Adipose tissue (tissue), 3 donors: ENCODE measurements around the gene SLC2A9. TPM values are rescaled to one million over a fixed set of nuclear protein-coding genes. Genes with fewer than 3 reads are reported as not detected.

ENCODE experiments used
- H3K27ac ChIP-seq: one replicate; pipeline ENCODE4 v1.5.1; 2013; ENCODE audit warnings: low read depth, low read length
- WGBS, 3 donors: extraction: QIAGEN DNeasy Blood & Tissue Kit; methylation state at CpG; one replicate each; pipeline ENCODE4 v1.1.7; 2013; 5-methylcytosine and 5-hydroxymethylcytosine counted together
- polyA plus RNA-seq, 3 donors: library from polyadenylated mRNA; stranded (reverse); fragments of 200-250 nt; gene quantifications; one replicate each; pipeline ENCODE4 v1.2.3, GENCODE V29; 2013
- donor health status: healthy with polysubstance abuse.
- donor health status: Bipolar disorder and iron deficiency.
- donor health status: healthy.

SLC2A9 gene
- polyA plus RNA-seq, 3 donors = 2.0 to 6.5 (median 2.5) TPM

- WGBS, 3 donors = 58 to 66% (median 59%) methylated on average over 7 of the region's 7 CpGs
- no peak overlapping the region for H3K27ac ChIP-seq
Observed at GRCh38 chr4:10007793-10008608, 13.3 kb downstream of the SLC2A9 start.

- WGBS, 3 donors = 79 to 89% (median 87%) methylated on average over 1 of the region's 1 CpG
- no peak overlapping the region for H3K27ac ChIP-seq
Observed at GRCh38 chr4:10007436-10007740, 13.9 kb downstream of the SLC2A9 start.

DNA sequence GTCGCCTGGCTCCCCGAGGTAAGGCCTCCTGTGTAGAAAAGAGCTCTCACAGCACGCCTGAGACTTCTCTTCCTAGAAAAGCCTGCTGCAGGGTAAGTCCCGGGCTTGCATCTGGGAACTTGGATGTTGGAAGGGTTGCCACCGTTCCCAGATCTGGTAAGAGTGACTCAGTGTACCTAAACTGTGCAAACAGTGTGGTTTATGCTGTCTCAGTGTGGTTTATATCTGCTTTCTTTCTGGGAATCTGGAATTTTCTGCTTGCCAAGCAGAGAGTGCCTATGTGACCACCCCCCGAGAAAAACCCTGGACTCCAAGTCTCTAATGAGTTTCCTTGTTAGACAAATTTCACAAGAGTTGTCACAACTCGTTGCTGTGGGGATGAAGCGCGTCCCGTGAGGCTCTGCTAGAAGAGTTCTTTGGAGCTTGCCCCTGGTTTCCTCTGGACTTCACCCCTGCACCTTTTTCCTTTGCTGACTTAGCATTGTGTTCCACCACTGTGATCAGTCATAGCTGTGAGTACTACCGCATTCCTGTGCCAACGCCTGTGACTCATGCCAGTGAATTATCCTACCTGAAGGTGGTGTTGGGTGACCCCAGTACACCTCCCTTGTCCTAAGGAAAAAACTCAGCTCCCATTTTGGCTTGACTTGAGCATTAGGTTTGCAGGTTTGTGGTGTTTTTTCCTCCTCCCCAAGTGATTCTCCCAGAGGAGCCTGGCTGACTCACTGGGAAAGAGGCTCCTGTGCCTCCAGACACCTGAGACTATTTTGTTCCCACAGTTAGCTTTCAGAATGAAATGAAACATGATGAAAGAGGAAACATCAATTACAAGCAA is 14.5 kb downstream of the SLC2A9 start:
- no peak overlapping the region for H3K27ac ChIP-seq
- 34 to 58% (median 41%) methylated on average over 12 of the region's 12 CpGs for WGBS, 3 donors

DNA sequence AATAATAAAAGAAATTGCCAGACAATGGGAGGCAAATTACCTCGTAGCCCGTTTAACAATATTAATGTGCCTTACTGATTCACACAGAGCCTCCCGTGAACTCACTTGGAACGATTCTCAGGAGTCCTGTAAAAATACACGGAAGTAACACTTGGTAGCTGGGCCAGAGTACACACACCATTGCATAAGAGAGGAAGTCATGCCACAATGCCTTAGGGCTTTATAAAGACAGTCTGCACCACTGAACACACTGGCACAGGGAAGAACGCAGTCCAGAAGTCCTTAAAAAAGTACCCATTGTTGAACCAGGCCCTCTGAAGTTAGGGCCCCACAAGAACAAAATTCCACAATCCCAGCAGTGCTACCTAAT is 15.1 kb downstream of the SLC2A9 start:
- WGBS, 3 donors = 4 to 18% (median 9%) methylated on average over 6 of the region's 6 CpGs

GRCh38 chr4:10005632-10006031 is 15.7 kb downstream of the SLC2A9 start:
- WGBS, 3 donors = 44 to 77% (median 62%) methylated on average over 4 of the region's 4 CpGs
- no peak overlapping the region for H3K27ac ChIP-seq

More for the DNA sequence above, 15.1 kb downstream of the SLC2A9 start:
- no peak overlapping the region for H3K27ac ChIP-seq

DNA sequence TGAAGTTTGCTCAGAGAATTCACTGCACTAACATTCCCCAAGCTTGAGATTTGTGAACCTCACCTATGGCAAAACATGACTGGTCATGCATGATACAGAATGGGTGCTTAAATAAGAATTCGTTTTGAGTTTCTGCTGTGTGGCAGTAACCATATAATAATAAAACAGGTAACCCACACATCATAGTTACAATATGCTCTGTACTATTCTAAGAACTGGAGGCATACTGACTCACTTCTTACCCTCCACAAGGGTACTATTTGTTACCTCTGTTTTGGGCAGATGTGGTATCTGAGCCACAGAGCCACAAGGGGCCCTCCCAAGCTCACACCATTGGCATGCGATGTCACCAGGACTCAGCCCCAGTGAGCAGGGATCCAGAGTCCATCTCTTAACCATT is 17.6 kb downstream of the SLC2A9 start:
- 88 to 94% (median 91%) methylated on average over 2 of the region's 2 CpGs for WGBS, 3 donors

DNA sequence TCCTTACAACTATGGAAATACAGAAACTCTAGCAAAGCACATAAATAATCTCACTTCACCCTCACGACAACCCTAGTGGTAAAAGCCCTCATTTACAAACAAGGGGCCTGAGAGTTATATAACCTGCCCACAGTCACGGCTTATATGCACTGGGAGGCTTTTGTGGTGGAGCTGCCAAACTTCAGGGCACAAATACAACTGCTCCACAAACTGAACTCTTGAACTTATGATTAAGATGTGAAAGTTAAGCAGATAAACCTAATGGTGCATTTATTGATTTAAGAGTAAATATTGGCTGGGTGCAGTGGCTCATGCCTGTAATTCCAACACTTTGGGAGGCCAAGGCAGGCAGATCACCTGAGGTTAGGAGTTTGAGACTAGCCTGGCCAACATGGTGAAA is 19.0 kb downstream of the SLC2A9 start:
- 29 to 75% (median 74%) methylated on average over 2 of the region's 2 CpGs for WGBS, 3 donors
- no peak overlapping the region for H3K27ac ChIP-seq

More for the DNA sequence above, 17.6 kb downstream of the SLC2A9 start:
- no peak overlapping the region for H3K27ac ChIP-seq

DNA sequence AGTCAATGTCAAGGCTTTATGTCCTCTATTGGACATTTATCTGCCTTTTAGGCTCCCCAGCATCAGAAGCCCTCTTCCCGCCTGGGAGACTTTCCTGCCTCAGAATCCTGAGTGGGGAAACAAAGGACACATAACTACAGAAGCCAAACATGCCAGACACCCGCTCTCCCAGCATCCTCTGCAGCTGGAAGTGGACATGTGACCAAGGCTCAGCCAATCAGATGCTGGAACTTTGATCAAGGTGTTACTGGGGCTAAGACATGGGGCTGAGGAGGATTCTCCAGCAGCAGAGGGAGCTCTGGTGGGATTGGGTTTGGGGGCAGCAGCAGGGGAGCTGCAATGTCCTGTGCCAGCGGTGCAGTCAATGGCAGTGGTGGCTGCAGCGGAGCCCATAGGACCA is 19.5 kb downstream of the SLC2A9 start:
- H3K27ac ChIP-seq = no peak overlapping the region
- 95 to 97% (median 96%) methylated on average over 4 of the region's 4 CpGs for WGBS, 3 donors

DNA sequence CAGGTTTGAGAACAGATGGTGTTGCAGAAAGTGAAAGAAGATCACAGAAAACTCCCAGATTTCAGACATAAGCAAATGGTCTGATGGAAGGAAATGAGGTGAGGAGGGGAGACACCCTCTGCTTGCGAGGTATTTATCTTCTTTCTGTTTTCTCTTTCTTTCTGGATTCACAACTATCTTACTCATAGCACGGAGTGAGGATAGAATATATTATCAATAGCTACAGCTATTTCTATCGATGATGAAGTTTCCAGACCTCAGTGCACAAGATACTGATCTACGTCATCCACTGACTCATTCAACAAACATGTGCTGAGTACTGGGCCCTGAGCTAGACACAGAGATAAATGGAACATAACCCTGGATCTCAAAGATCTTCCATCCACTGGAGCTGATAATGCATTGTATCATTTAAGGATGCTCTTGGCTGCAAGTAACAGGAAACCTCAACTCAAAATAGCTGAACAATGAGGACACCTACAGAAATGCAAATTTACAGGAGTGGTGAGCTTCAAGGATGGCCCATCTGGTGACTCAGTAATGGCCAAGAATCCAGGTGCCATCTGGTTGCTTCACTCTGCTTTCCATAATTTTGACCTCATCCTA is 21.2 kb downstream of the SLC2A9 start:
- H3K27ac ChIP-seq = no peak overlapping the region
- 76 to 84% (median 82%) methylated on average over 4 of the region's 4 CpGs for WGBS, 3 donors

DNA sequence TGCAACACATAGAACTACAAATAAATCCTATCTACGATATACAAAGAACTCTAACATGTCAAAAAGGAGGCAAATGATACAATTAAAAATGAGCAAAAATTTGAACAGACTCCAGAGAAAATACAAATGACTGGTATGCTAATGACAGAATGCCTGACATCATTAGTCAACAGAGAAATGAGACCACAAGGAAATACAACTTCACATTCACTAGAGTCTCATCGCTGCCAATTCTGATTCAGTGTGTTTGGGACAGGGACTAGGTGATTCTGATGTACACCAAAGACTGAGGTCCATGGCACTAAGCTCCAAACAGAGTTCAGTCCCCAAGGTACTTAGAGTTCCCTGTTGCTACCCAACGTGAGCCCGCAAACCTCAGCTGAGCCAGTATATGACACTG is 23.4 kb downstream of the SLC2A9 start:
- no peak overlapping the region for H3K27ac ChIP-seq
- 57 to 75% (median 70%) methylated on average over 4 of the region's 4 CpGs for WGBS, 3 donors

GRCh38 chr4:9996319-9997110 is 24.8 kb downstream of the SLC2A9 start:
- no peak overlapping the region for H3K27ac ChIP-seq
- WGBS, 3 donors = 70 to 79% (median 74%) methylated on average over 6 of the region's 6 CpGs

GRCh38 chr4:9994246-9994847 is 26.9 kb downstream of the SLC2A9 start:
- WGBS, 3 donors = 90 to 94% (median 90%) methylated on average over 3 of the region's 3 CpGs
- no peak overlapping the region for H3K27ac ChIP-seq

- 84 to 96% (median 91%) methylated on average over 10 of the region's 10 CpGs for WGBS, 3 donors
- no peak overlapping the region for H3K27ac ChIP-seq
Observed at GRCh38 chr4:9989918-9990635, 31.2 kb downstream of the SLC2A9 start.

- 77 to 82% (median 81%) methylated on average over 2 of the region's 2 CpGs for WGBS, 3 donors
- H3K27ac ChIP-seq = no peak overlapping the region
Observed at GRCh38 chr4:9988933-9989332, 32.4 kb downstream of the SLC2A9 start.

DNA sequence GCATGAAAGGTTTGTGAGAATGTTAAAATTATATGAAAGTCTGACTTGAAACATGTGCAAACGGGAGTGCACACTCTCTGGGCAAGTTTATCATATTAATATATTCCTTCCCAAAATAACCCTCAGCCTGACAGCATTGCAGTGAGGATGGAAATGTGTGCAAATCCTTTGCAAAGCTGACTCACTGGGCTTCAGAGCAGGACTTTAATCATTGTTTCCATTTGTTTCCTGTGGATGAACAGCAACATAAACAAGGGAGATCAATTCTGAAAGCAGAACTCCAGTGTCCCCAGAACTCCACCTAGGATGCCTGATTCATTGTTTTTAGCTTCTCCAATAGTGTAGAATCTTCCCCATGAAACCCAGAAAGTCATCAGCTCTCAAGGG is 32.9 kb downstream of the SLC2A9 start:
- H3K27ac ChIP-seq = no peak overlapping the region

DNA sequence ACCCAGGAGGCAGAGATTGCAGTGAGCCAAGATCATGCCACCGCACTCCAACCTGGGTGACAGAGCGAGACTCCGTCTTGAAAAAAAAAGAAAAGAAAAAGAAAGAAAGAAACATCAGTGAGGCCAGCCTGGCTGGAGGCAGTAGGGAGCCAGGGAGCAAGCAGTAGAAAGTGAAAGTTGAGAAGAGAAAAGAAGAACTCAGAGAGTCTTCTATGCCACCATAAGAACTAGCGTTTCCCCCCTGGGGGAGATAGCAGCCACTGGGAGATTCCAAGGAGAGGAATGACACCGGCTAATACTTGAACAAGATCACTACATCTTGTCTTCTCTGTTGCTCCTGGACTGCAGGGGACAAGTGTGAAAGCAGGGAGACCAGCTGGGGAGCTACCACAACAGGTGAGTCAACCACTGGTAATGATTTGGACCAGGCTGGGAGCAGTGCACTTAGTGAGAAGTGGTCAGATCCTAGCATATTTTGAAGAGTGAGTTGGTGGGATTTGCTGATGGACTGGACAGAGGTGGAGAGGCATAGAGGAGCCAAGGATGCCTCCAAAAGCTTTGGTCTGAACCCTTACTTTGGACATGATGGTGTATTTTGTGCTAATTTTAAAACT is 33.4 kb downstream of the SLC2A9 start:
- H3K27ac ChIP-seq = no peak overlapping the region
- 88 to 92% (median 92%) methylated on average over 5 of the region's 5 CpGs for WGBS, 3 donors

More for the DNA sequence above, 32.9 kb downstream of the SLC2A9 start:
- WGBS, 3 donors = 48 to 57% (median 57%) methylated on average over 1 of the region's 1 CpG

- 92 to 95% (median 95%) methylated on average over 7 of the region's 7 CpGs for WGBS, 3 donors
- H3K27ac ChIP-seq = no peak overlapping the region
Observed at GRCh38 chr4:9984621-9985020, 36.7 kb downstream of the SLC2A9 start.
